ENCODE data around the gene CCR5AS.

CCR5AS gene

DNA sequence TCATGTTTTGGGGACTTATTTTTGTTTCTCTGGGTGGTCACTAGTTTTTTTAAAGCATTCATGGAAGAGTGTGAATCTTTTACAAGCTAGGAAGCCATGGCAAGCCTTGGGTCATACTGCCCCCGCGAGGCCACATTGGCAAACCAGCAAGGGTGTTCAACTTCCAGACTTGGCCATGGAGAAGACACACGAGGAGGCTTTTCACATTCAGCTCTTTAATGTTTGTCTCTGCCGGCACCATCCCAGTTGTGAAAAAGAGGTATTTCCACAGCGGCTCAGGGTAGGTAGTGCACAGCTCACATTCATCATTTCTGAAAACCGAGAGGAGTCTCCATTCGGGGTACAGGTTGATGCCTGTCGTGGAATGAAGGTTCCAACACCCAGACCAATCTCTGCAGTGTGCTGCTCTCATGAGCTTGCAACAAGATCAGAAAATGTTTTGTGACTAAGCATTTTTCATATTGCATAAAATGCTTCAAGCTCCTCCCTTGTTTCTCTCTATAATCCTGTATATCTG, 28.4 kb downstream of the CCR5AS start:
- peaks cover 26% of the 10 kb centered on the region for H3K4me1 ChIP-seq (ENCODE audit: low read length)
- H3K27me3 ChIP-seq (ENCODE audit: low read depth, low read length), result peaks cover 40% of the 10 kb centered on the region
- no peak overlapping the region for H3K27ac ChIP-seq (ENCODE audit: low read length)
- no peak for TF ChIP-seq EZH2phosphoT487 (IDR thresholded peaks at IDR 0.05; ENCODE audit: low read depth)
- TF ChIP-seq, protein P1, sequence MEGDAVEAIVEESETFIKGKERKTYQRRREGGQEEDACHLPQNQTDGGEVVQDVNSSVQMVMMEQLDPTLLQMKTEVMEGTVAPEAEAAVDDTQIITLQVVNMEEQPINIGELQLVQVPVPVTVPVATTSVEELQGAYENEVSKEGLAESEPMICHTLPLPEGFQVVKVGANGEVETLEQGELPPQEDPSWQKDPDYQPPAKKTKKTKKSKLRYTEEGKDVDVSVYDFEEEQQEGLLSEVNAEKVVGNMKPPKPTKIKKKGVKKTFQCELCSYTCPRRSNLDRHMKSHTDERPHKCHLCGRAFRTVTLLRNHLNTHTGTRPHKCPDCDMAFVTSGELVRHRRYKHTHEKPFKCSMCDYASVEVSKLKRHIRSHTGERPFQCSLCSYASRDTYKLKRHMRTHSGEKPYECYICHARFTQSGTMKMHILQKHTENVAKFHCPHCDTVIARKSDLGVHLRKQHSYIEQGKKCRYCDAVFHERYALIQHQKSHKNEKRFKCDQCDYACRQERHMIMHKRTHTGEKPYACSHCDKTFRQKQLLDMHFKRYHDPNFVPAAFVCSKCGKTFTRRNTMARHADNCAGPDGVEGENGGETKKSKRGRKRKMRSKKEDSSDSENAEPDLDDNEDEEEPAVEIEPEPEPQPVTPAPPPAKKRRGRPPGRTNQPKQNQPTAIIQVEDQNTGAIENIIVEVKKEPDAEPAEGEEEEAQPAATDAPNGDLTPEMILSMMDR (IDR thresholded peaks at IDR 0.05; ENCODE audit: low read depth, low read length), result peak; percentile 98
- H3K4me3 ChIP-seq (ENCODE audit: low read length), result no peak overlapping the region
- no peaks in the 10 kb centered on the region for H3K36me3 ChIP-seq (replicated peaks; ENCODE audit: low read depth, low read length)
- H3K4me2 ChIP-seq (ENCODE audit: low read length), result peak overlapping the region; percentile 42
- H3K79me2 ChIP-seq (ENCODE audit: low read length), result no peaks in the 10 kb centered on the region
- H4K20me1 ChIP-seq (ENCODE audit: insufficient read depth, low read length), result no peaks in the 10 kb centered on the region; the same call in 1 of the 2 replicates
- H3K9me3 ChIP-seq (ENCODE audit: insufficient read depth, low read length), result no peaks in the 10 kb centered on the region
- no peak overlapping the region for H2AFZ ChIP-seq (ENCODE audit: low read depth, low read length)
- no peak overlapping the region for H3K9ac ChIP-seq (ENCODE audit: low read length)

DNA sequence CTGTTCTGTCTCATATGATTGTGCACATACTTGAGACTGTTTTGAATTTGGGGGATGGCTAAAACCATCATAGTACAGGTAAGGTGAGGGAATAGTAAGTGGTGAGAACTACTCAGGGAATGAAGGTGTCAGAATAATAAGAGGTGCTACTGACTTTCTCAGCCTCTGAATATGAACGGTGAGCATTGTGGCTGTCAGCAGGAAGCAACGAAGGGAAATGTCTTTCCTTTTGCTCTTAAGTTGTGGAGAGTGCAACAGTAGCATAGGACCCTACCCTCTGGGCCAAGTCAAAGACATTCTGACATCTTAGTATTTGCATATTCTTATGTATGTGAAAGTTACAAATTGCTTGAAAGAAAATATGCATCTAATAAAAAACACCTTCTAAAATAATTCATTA, 31.1 kb downstream of the CCR5AS start:
- H3K36me3 ChIP-seq (replicated peaks; ENCODE audit: low read depth, low read length), result no peaks in the 10 kb centered on the region
- H3K27ac ChIP-seq (ENCODE audit: low read length), result no peak overlapping the region
- peaks cover 25% of the 10 kb centered on the region for H3K4me1 ChIP-seq (ENCODE audit: low read length)
- H3K4me2 ChIP-seq (ENCODE audit: low read length), result no peak overlapping the region
- no peaks in the 10 kb centered on the region for H3K9me3 ChIP-seq (ENCODE audit: insufficient read depth, low read length)
- no peaks in the 10 kb centered on the region; the same call in 1 of the 2 replicates for H4K20me1 ChIP-seq (ENCODE audit: insufficient read depth, low read length)
- TF ChIP-seq, protein P1 (IDR thresholded peaks at IDR 0.05; ENCODE audit: low read depth, low read length), result no peak
- TF ChIP-seq EZH2phosphoT487 (IDR thresholded peaks at IDR 0.05; ENCODE audit: low read depth), result no peak
- no peak overlapping the region for H3K4me3 ChIP-seq (ENCODE audit: low read length)
- no peaks in the 10 kb centered on the region for H3K79me2 ChIP-seq (ENCODE audit: low read length)
- no peak overlapping the region for H3K9ac ChIP-seq (ENCODE audit: low read length)
- H3K27me3 ChIP-seq (ENCODE audit: low read depth, low read length), result peaks cover 56% of the 10 kb centered on the region
- H2AFZ ChIP-seq (ENCODE audit: low read depth, low read length), result no peak overlapping the region

DNA sequence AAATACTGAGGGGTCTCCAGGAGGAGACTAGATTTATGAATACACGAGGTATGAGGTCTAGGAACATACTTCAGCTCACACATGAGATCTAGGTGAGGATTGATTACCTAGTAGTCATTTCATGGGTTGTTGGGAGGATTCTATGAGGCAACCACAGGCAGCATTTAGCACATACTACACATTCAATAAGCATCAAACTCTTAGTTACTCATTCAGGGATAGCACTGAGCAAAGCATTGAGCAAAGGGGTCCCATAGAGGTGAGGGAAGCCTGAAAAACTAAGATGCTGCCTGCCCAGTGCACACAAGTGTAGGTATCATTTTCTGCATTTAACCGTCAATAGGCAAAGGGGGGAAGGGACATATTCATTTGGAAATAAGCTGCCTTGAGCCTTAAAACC, 31.6 kb downstream of the CCR5AS start:
- H3K4me1 ChIP-seq (ENCODE audit: low read length), result peaks cover 25% of the 10 kb centered on the region
- no peaks in the 10 kb centered on the region; the same call in 1 of the 2 replicates for H4K20me1 ChIP-seq (ENCODE audit: insufficient read depth, low read length)
- no peaks in the 10 kb centered on the region for H3K79me2 ChIP-seq (ENCODE audit: low read length)
- H3K27me3 ChIP-seq (ENCODE audit: low read depth, low read length), result peaks cover 62% of the 10 kb centered on the region
- no peak overlapping the region for H2AFZ ChIP-seq (ENCODE audit: low read depth, low read length)
- no peak overlapping the region for H3K27ac ChIP-seq (ENCODE audit: low read length)
- H3K4me2 ChIP-seq (ENCODE audit: low read length), result no peak overlapping the region
- TF ChIP-seq, protein P1 (IDR thresholded peaks at IDR 0.05; ENCODE audit: low read depth, low read length), result no peak
- TF ChIP-seq EZH2phosphoT487 (IDR thresholded peaks at IDR 0.05; ENCODE audit: low read depth), result 0 out of 2 replicates have a peak, but pooled peaks have one; percentile 31
- H3K4me3 ChIP-seq (ENCODE audit: low read length), result no peak overlapping the region
- no peaks in the 10 kb centered on the region for H3K9me3 ChIP-seq (ENCODE audit: insufficient read depth, low read length)
- no peak overlapping the region for H3K9ac ChIP-seq (ENCODE audit: low read length)
- no peaks in the 10 kb centered on the region for H3K36me3 ChIP-seq (replicated peaks; ENCODE audit: low read depth, low read length)

DNA sequence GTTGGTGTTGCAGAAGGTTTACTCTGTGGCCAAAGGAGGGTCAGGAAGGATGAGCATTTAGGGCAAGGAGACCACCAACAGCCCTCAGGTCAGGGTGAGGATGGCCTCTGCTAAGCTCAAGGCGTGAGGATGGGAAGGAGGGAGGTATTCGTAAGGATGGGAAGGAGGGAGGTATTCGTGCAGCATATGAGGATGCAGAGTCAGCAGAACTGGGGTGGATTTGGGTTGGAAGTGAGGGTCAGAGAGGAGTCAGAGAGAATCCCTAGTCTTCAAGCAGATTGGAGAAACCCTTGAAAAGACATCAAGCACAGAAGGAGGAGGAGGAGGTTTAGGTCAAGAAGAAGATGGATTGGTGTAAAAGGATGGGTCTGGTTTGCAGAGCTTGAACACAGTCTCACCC, 32.1 kb downstream of the CCR5AS start:
- TF ChIP-seq, protein P1 (IDR thresholded peaks at IDR 0.05; ENCODE audit: low read depth, low read length), result no peak
- TF ChIP-seq EZH2phosphoT487 (IDR thresholded peaks at IDR 0.05; ENCODE audit: low read depth), result no peak
- Histone ChIP-seq H3K4me3 (ENCODE audit: low read length) (no peak overlapping the region), H3K9me3 (ENCODE audit: insufficient read depth, low read length) (no peaks in the 10 kb centered on the region), H3K4me2 (ENCODE audit: low read length) (no peak overlapping the region), H3K27me3 (ENCODE audit: low read depth, low read length) (peaks cover 64% of the 10 kb centered on the region), H3K27ac (ENCODE audit: low read length) (no peak overlapping the region), H3K36me3 (replicated peaks; ENCODE audit: low read depth, low read length) (no peaks in the 10 kb centered on the region), H3K9ac (ENCODE audit: low read length) (no peak overlapping the region), H2AFZ (ENCODE audit: low read depth, low read length) (no peak overlapping the region), H4K20me1 (ENCODE audit: insufficient read depth, low read length) (no peaks in the 10 kb centered on the region; the same call in 1 of the 2 replicates), H3K79me2 (ENCODE audit: low read length) (no peaks in the 10 kb centered on the region), H3K4me1 (ENCODE audit: low read length) (peaks cover 25% of the 10 kb centered on the region)

All from OCI-LY3 (cell line).